Measurements from ENCODE around the gene KANSL2.
"Not testable (repeated sequence)": the region's sequence is repeated elsewhere in the genome, so short reads cannot be mapped to it uniquely, and the experiment has no call there.

Gene KANSL2

GRCh38 chr12:48682927-48683326 lies 889 bp upstream of the KANSL2 start:
- DNase-seq: no peak

- DNase-seq: not testable (repeated sequence)
Observed at GRCh38 chr12:48682533-48682905, 481 bp upstream of the KANSL2 start.

GRCh38 chr12:48681399-48681709 lies 684 bp downstream of the KANSL2 start:
- no peak for DNase-seq

- no peak for DNase-seq
Observed at GRCh38 chr12:48680861-48681260, 1.2 kb downstream of the KANSL2 start.

GRCh38 chr12:48678551-48679185 lies 3.4 kb downstream of the KANSL2 start:
- DNase-seq: no peak

- DNase-seq: no peak
Observed at GRCh38 chr12:48671231-48671856, 10.7 kb downstream of the KANSL2 start.

- no peak for DNase-seq
Observed at GRCh38 chr12:48668996-48669395, 13.0 kb downstream of the KANSL2 start.

GRCh38 chr12:48659863-48660262 lies 22.2 kb downstream of the KANSL2 start:
- DNase-seq: no peak

GRCh38 chr12:48651681-48652080 lies 30.4 kb downstream of the KANSL2 start:
- DNase-seq: no peak

GRCh38 chr12:48645354-48645753 lies 36.7 kb downstream of the KANSL2 start:
- DNase-seq: not testable (repeated sequence)

- no peak for DNase-seq
Observed at GRCh38 chr12:48643011-48643410, 39.0 kb downstream of the KANSL2 start.

- DNase-seq: not testable (repeated sequence)
Observed at GRCh38 chr12:48641752-48642555, 40.1 kb downstream of the KANSL2 start.

- no peak for DNase-seq
Observed at GRCh38 chr12:48640854-48641253, 41.2 kb downstream of the KANSL2 start.

GRCh38 chr12:48640428-48640827 lies 41.6 kb downstream of the KANSL2 start:
- no peak for DNase-seq

GRCh38 chr12:48631071-48631470 lies 51.0 kb downstream of the KANSL2 start:
- DNase-seq: no peak

GRCh38 chr12:48630346-48630745 lies 51.7 kb downstream of the KANSL2 start:
- no peak for DNase-seq

GRCh38 chr12:48629541-48629940 lies 52.5 kb downstream of the KANSL2 start:
- no peak for DNase-seq

- no peak for DNase-seq
Observed at GRCh38 chr12:48627556-48627955, 54.5 kb downstream of the KANSL2 start.

GRCh38 chr12:48622997-48623396 lies 59.0 kb downstream of the KANSL2 start:
- DNase-seq: not testable (repeated sequence)

- DNase-seq: peak; percentile 79
Observed at GRCh38 chr12:48618541-48618940, 63.5 kb downstream of the KANSL2 start.

GRCh38 chr12:48615681-48616080 lies 66.4 kb downstream of the KANSL2 start:
- DNase-seq: no peak

- DNase-seq: no peak
Observed at GRCh38 chr12:48613321-48613720, 68.7 kb downstream of the KANSL2 start.

All from CD4-positive, alpha-beta T cell treated with Interleukin-17A for 1 hour (primary cell).